HG03354 (cell line): Measurements from ENCODE around the gene TSPAN15.
A peak's percentile ranks its signal among the peaks of the same experiment; 100 is the strongest.
"Not testable (repeated sequence)": the region's sequence is repeated elsewhere in the genome, so short reads cannot be mapped to it uniquely, and the experiment has no call there.

Experiments
- ATAC-seq: cut with Tn5 transposase; IDR thresholded peaks from one replicate; pipeline ENCODE4 v1.9.1; 2021; ENCODE audit warnings: mild to moderate bottlenecking; ENCODE audit not compliant: unreplicated experiment, poor library complexity, severe bottlenecking

Gene TSPAN15

DNA sequence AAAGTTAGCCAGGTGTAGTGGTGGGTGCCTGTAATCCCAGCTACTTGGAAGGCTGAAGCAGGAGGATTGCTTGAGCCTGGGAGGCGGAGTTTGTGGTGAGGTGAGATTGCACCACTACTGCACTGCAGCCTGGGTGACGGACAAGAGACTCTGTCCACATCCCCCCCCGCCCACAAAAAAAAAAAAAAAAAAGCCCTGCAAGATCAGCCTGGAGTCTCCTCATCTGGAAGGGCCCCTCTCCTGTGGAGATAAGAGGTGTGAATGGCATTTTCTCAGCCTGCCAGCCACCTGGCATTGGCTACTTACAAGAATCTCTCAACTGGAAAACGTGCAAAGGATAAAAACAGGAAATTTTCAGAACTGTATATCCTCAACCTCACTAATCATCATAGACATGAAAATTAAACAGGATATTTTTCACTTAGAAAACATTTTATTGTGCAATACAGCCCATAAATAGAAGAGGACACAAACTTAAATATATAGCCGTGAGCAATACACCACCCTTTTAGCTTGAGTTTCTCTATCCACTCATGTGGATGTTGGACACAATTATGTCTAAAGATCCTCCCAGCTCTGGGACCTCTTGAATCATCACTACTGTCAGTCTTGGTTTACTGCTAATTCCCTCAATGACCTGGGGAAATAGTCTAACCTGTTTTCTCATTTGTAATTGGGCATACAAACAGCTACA is 11.3 kb upstream of the TSPAN15 start:
- no peak for ATAC-seq

DNA sequence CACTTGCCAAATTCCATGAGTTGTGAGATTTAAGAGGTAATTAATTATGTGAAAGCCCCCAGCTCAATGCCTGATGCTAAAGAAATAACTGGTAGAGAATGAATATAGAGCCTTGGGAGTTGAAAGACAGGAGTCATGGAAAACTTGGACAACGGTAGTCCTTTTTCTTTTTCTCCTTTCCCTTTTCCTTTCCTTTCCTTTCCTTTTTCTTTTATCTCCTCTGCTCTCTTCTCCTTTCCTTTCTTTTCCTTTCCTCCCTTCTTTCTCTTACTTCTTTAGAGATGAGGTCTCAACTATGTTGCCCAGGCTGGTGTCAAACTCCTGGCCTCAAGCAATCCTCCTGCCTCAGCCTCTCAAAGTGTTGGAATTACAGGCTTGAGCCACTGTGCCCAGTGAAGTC is 7.9 kb upstream of the TSPAN15 start:
- ATAC-seq, result no peak

DNA sequence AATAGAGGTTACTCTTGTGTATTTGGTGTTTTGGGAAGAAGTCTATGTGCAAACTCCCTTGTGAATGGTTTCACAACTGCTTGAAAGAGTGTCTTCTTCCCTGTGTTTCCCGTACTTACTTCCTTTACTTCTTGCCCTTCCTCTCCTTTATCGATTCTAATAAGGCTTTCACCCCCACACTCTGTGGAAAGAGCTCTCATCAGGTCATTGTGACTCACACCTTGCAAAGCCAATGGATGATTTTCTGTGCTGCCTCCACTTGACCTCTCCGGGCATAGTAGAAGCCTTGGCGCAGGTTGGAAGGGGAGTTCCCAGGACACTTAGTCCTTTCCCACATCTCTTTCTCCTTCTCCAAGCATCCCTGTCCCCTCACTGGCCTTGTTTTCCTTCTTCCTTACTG is 6.2 kb upstream of the TSPAN15 start:
- ATAC-seq, result no peak

DNA sequence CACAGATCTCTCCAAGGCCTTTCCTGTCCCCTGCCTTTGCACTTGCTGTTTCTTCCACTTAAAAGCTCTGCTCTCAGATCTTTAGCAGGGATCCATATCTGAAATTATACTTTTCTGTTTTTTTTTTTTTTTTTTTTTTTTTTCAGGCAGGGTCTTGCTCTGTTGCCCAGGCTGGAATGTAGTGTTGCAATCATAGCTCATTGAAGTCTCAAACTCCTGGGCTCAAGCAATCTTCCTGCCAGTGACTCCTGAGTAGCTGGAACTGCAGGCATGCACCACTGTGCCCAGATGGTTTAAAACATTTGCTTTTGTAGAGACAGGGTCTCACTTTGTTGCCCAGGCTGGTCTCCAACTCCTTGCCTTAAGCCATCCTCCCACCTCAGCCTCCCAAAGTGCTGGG is 5.0 kb upstream of the TSPAN15 start:
- ATAC-seq, result no peak

DNA sequence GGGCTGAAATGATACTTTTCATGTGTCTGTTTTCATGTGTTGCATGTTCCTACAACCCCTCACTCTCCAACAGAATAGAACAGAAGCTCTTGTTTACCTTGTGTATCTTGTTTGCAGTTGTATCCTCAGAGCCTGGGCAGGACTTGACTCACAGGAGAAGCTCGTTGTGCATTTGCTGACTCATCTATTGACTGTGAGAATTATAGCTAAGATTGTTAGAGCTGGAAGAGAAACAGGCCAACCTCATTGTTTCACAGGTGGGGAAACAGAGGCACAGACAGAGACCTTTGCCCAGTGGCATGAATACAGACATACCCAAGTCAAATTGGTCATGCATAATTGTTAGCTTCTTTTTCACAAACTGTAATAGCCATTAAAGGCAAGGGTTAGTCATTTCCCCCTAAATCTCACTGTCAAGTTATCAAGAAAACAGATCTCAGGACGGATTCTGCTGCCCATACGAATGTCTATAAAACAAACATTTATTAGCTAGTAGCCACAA is 4.6 kb upstream of the TSPAN15 start:
- ATAC-seq, result no peak

DNA sequence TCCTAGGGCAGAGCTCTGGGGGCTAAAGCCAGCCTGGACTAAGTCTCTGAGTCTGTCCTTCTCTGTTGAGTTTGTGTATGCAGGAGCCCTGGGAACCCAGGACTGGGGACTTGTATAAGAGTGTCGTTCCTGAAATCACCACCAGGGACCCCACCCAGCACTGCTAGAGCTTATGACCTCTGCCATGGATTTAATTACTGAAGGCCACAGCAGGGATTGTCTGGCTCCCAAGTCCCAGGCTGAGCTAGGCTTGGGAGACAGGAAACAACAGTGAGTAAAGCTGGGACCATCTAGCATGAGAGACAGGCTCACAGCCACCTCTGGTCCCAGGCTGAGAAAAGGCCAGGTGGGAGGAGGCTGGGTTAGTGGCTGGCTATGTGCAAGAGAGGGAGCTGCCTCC is 1.4 kb upstream of the TSPAN15 start:
- ATAC-seq, result no peak

DNA sequence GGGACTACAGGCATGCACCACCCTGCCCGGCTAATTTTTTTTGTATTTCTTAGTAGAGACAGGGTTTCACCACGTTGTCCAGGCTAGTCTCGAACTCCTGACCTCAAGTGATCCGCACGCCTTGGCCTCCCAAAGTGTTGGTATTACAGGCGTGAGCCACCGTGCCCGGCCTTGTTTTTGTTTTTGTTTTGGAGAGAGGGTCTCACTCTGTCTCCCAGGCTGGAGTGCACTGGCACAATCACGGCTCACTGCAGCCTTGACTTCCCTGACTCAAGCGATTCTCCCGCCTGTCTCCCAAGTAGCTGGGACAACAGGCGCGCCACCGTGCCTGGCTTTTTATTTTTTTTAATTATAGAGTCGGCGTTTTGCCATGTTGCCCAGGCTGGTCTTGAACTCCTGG is 870 bp upstream of the TSPAN15 start:
- ATAC-seq, result not testable (repeated sequence)

DNA sequence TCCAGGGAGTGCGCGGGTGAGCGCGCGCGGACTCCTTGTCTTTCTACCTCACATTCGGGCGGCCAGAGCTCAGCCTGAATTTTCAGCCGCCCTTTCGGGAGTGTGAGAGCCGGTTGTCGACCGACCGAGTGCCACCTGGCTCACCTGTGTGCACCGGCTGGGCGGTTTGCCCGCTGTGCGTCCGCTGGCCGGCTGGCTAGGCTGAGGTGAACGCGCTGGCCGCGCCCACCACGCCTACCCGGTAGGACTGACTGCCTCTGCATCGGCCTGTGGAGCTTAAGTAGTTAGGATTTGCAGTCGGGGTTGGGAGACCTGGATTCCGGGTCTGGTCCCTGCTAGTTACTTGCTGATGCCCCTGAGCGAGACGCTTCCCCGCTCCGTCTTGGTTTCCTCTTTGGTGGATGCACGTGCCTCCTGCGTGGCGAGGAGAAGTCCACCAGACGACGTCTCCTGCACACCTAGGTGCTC is 553 bp downstream of the TSPAN15 start:
- ATAC-seq, result peak; percentile 4

DNA sequence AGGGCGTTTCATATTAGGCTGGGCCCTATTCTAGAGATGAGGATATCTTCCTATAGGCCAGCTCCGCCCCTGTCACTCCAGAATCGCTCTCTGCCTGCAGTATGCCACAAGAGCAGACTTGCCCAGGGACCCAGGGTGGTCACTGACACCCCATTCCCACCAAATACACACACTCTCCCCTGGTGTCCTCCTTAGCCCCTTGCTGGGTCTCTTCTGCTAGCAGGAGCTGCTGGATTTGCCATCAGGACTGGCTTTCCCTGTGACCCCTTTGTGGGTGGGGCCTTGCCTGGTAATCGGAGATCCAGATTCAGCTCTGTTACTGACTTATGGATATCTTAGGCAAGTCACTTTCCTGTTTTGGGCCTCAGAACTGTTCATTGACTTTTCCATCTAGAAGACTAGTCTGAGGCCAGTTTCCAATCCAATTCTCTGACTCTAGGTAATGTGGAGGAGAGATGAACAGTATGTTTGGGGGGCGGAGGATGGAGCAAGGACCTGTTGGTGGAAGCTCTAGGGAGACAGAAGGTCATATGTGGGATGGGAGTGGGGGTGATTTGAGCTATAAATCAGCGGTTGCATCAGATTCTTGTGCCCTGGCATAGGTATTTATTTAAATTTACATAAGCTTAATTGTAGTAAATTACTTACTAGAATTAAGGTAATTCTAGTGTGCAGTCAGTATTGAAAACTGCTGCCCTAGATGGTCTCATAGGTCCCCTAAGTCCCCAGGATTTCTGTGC is 1.6 kb downstream of the TSPAN15 start:
- no peak for ATAC-seq

DNA sequence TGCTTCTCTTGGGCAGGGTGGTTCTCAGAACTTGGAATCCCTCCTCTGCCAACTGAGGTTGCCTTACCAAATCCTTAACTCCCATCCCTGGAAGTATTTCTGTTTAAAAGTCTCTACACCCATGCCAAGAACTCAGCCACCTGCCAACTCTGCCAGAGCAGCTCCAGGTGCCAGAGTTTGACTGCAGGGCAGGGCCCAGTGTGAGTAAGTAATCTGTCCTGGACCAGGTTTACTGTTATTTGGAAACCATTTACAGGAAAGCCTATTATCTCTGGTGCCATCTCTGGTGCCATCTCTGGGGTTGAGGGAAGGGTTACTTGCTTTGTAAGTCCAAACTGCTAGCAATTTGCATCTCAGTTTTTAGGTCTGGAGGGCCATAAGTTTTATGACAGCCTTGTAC is 2.5 kb downstream of the TSPAN15 start:
- ATAC-seq, result no peak

DNA sequence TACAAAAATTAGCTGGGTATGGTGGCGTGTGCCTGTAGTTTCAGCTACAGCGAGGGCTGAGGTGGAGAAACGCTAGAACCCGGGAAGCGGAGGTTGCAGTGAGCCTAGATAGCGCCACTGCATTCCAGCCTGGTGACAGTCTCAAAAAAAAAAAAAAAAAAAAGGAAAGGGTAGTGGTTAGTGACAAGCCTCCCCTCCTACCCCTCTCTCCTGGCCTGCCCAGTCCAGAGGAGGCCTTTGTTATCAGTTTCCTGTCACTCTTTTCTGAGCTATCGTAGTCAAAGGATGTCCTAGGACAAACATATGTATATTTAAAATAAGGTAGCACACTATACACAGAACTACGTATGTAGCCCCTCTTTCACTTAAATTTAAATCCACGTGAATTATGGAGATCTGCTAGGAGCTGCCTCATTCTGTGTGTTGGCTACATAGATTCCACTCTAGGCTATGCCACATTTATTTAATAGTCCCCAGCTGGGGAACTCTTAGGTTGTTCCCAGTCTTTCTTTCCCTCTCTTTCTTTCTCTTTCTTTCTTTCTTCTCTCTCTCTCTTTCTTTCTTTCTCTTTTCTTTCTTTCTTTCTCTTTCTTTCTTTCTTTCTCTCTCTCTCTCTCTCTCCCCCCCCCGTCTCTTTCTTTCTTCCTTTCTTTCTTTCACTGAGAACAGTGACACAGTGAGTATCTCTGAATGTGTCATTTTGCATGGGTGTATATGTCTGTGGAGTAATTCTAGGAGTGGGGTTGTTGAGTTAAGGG is 3.9 kb downstream of the TSPAN15 start:
- ATAC-seq, result no peak

DNA sequence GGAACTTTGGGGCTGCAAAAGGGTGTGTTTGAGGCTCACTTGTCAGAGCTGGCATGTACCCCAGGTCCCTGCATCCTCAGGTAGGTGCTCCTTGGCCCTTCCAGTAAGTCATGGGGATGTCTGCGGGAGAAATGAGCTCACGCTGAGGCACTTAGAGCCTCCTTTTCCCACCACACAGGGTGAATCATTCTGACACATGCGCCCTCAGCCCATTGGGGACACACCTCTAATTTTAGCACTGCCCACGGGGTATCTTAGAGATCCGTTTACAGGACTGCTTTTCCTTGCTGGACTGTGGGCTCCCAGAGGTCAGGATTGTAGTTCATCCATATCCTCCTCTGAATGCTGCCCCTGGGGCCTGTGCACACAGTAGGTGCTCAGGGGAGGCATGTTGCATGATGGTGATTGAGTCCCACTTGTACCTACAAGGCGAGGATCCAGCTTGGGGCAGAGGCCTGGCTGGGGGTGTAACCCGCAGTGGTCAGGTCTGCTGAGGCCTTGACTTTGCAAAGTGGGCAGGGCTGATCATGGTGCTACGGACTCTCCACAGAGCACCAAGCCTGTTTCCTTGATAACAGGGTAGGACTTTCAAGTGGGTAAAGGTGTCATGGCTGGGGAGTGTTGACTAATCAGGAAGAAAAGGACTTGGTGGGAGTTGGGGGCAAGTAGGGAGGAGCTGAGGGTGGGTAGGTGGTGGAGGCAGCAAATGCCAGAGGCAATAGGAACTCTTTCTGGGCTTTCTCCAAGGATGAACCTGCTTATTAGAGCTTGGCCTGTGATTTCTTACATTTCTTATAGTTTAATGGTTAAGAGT is 5.8 kb downstream of the TSPAN15 start:
- no peak for ATAC-seq

DNA sequence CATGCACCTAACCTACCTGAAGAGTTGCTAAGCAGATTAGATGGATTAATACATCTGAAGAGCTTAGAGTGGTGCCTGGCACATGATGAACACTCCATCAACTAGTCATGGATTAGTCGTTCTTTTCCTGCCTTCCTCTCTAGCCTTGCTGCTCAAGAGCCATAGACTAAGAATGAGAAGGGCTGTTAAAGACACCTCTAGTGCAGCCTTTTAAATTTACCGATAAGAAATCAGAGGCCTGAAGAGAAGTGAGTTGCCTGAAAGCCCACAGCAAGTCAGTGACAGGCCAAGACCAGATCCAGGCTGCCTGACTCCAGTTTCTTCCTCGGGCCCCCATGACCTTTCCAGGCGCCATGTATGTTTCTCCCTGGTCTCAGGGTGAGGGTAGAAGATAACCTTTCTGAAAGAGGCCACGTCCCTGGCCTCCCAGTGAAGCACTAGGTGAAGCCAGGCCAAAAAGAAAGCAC is 6.5 kb downstream of the TSPAN15 start:
- ATAC-seq, result no peak

DNA sequence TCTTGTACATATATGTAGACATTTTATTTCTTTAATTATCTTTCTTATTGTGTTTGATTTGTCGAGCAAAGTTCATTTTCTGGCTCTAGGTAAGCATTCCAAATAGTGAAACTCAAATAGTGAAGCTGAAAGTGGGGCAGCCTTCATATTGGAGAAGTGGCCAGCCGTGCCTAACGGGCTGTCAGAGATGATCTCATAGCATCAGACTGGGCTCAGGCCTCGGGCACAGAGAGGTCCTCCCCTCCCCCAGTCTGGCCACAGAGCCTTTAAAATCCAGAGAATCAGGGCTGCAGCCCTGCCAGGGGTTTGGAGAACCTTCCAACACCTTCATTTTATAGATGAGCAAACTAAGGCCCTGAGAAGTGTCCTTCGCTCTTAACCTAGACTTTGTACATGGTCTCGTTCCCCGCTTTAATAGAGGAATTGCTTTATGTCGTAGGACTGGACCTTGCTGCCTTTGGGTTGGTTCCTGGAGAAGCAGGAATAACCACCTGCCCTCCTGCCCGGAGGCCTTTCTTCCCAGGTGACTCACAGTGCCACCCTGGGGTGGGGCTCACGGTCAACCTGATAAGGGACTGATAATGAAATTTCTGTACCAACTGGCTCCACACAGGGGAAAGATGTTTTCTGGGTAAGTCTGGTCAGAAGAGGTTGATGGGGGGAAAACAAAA is 7.3 kb downstream of the TSPAN15 start:
- no peak for ATAC-seq

DNA sequence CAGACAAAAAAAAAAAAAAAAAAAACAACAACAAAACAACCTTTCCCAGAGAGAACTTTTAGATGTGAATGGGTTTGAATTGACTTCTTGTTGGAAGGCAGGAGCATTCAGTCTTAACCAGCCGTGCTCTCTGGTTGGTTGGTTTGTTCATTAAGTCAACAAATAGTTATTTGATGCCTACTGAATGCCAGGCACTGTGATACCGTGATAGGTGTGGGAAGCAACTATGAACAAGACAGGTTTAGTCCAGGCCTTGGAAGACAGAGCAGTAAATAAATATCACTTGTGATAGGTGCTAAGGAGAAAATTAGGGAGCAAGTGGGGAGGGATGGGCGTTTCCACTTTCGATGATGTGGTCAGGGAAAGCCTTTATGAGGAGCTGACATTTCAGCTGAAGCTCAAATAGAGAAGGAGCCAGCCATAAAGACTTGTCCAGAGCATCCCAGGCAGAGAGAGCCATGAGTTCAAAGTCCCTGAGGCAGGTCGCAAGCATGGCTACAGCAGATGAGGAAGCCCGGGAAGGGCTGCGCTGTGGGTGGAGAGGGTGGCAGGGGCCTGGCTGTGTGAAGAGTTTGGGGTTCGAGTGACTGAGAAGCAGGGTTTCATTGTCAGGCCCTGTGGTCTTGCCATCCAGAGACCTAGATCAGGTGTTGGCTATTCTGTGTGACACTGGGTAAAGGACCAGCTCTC is 8.0 kb downstream of the TSPAN15 start:
- no peak for ATAC-seq

DNA sequence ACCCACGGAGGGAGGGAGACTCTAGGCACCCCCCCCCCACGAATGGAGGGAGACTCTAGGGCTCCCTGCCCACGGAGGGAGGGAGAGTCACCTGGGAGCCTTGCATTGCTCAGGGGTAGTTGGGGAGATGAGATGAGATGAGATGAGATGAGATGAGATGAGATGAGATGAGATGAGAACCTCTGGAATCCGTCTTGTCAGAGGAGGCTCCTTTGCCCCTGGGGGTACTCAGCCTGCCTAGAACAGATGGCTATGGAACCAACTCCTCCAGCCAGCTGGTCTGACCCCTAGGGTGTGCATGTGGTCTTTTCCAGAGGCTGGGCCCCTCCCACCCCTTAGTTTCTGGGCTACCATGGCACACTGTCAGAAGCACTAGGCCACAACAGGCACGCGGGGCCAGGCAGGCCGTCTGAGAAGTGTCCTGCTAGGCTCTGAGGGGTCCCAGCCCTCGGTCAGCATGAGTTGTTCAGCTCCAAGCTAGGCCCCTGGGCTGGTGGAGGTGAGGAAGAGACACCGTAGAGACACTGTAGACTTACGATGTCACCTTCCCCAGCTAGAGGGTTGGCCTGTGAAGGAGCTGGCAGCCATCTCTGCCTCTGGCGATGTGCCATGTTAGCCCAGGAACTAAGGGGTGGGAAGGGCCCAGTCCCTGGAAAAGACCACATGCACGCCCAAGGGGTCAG is 8.8 kb downstream of the TSPAN15 start:
- no peak for ATAC-seq

DNA sequence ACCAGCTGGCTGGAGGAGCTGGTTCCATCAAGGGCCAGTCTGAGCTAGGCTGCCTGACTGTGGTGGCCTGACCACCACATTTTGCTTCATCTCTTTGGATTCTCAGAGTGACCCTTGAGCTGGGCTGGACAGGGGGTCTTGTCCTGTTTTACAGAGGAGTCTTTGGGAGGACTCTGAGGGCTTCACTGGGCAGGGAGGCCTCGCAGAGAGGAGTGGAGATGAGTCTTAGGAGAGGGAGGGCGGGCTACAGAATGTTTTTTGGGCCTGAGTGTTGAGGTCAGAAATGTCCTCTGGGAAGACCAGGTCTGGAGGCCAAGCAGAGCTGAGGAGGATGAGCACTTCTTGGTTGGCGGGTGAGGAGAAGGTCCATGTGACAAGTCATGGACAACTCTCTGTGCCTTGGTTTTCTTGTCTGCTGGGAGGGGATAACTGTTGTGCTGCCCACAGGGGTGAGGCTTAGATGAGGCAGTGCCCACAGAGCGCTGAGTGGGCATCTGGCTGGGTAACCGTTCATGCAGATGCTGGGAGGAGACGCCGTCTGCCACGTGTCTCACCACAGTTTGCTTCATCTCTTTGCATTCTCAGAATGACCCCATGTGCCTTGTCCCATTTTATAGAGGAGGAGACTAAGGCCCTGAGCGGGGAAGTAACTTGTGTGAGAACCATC is 9.4 kb downstream of the TSPAN15 start:
- ATAC-seq, result no peak
